NOMO-1 treated with dmso at 0.1 percent for 144 hours (cell line): ENCODE measurements around the gene P3H2.

Source experiments
- DNase-seq: peaks from one replicate; lab custom pipeline; 2025; ENCODE audit not compliant: unreplicated experiment; lab: John Stamatoyannopoulos, UW

P3H2 gene

GRCh38 chr3:190127195-190127594, 6.5 kb upstream of the P3H2 start:
- DNase-seq: no peak

- DNase-seq: no peak
Measured at GRCh38 chr3:190125436-190126068, 4.9 kb upstream of the P3H2 start.

GRCh38 chr3:190124067-190124466, 3.4 kb upstream of the P3H2 start:
- DNase-seq: no peak

- no peak for DNase-seq
Measured at GRCh38 chr3:190122198-190122771, 1.6 kb upstream of the P3H2 start.

- DNase-seq: no peak
Measured at GRCh38 chr3:190121383-190121782, 686 bp upstream of the P3H2 start.

GRCh38 chr3:190121061-190121377, 322 bp upstream of the P3H2 start:
- DNase-seq: no peak

GRCh38 chr3:190119461-190120268, 1.0 kb downstream of the P3H2 start:
- DNase-seq: peak; percentile 9

- no peak for DNase-seq
Measured at GRCh38 chr3:190118438-190118837, 2.3 kb downstream of the P3H2 start.

GRCh38 chr3:190117981-190118380, 2.7 kb downstream of the P3H2 start:
- DNase-seq: no peak

GRCh38 chr3:190116551-190117067, 4.1 kb downstream of the P3H2 start:
- DNase-seq: no peak

GRCh38 chr3:190110826-190111225, 9.9 kb downstream of the P3H2 start:
- DNase-seq: no peak

GRCh38 chr3:190109441-190109840, 11.3 kb downstream of the P3H2 start:
- no peak for DNase-seq

GRCh38 chr3:190108804-190109203, 11.9 kb downstream of the P3H2 start:
- no peak for DNase-seq

- DNase-seq: no peak
Measured at GRCh38 chr3:190105876-190106275, 14.8 kb downstream of the P3H2 start.

GRCh38 chr3:190101320-190102011, 19.2 kb downstream of the P3H2 start:
- DNase-seq: peak; percentile 71

- no peak for DNase-seq
Measured at GRCh38 chr3:190099099-190099498, 21.6 kb downstream of the P3H2 start.

- DNase-seq: no peak
Measured at GRCh38 chr3:190097617-190098016, 23.1 kb downstream of the P3H2 start.

GRCh38 chr3:190097025-190097424, 23.7 kb downstream of the P3H2 start:
- DNase-seq: no peak

- DNase-seq: no peak
Measured at GRCh38 chr3:190096345-190096744, 24.4 kb downstream of the P3H2 start.

- no peak for DNase-seq
Measured at GRCh38 chr3:190094160-190094718, 26.5 kb downstream of the P3H2 start.

- DNase-seq: peak; percentile 85
Measured at GRCh38 chr3:190092250-190092649, 28.4 kb downstream of the P3H2 start.
